ENCODE measurements around the gene BEND7.
"Not testable (repeated sequence)": the region's sequence is repeated elsewhere in the genome, so short reads cannot be mapped to it uniquely, and the experiment has no call there.

The BEND7 gene

DNA sequence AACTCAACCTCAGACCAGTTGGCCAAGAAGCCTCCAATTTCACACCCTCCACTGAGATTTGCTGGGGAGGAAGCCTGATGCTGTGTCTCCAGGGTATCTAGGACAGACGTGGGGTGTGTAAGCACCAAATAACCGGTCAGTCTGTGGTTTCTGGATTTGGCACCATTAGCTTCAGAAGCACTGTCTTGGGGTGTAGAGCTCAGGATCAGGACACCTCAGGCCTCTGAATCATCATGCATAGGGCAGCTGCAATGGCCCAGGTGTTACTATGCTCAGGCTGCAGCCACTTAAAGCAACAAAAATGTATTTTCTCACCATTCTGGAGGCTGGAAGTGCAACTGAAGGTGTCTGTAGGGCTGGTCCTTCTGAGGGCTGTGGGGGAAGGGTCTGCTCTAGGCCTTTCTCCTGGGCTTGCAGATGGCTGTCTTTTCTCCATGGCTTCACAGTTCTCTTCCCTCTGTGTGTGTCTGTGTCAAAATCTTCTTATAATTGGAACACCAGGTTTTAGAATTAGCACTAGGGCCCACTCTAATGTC lies 107.4 kb downstream of the BEND7 start:
- no peak for DNase-seq (ENCODE audit: low read depth)

DNA sequence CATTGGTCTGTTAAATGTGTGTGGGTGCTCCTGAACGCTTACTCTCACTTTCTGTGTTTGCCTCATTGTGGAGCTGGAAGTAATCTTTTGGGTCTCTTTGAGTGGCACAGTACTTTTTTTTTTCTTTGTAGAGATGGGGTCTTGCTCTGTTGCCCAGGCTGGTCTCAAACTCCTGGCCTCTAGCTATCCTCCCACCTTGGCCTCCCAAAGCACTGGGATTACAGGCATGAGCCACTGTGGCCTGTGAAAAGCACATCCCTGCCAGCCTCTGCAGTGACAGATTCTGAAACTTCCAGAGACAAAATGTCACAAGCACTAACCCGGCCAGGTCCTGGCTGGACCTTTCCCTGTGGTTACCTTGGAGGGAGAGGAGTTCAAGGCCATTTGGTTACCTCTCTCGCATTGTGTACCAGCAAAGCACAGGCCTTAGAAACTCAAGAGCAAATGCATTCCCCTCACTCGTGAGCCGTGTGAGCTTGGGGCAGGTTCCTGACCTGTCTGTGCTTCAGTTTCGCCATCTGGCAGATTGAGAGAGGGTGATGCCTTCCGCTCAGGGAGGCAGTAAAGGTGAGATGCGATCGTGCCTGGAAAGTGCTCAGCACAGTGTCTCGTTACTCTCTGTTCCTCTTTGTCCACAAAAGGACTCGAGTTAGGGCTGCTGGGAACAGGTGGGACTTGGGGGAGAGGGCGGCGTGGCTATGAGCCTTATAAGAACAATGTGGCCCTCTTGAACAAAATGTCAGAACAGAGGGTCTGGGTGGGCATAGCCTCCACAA lies 108.1 kb downstream of the BEND7 start:
- DNase-seq (ENCODE audit: low read depth), result no peak

DNA sequence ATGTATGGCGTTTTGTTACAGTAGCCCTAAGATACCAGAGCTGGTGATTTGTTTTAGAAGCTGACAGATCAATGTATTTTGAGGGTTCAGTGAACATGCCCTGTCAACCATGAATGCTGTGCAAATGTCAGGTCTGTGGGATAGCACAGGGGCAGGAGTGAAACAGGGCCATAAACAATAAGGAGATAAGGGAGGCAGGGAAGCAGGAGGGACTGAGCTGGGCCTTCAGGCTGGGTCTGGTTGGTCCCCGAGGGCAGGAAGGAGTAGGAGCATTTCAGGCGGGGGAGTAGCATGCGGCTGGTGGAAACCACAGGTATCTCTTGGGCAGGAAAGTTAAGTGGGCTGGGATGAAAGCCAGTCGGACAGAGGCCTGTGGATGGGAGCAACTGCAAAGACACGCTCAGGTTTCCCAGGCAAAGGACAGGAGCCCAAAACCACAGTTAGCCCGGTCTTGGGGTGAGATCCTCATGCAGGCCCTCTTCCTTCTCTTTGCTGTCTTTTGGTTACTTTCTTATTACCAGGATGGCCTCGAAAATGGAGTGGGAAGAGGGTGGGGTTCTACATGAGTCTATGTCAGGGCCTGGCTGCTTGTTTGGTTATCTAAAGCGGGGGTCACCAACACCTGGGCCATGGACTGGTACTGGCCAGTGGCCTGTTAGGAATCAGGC lies 111.2 kb downstream of the BEND7 start:
- peak; percentile 59 for DNase-seq (ENCODE audit: low read depth)

- DNase-seq (ENCODE audit: low read depth), result no peak
These were observed 112.1 kb downstream of the BEND7 start for GRCh38 chr10:13416760-13417159.

DNA sequence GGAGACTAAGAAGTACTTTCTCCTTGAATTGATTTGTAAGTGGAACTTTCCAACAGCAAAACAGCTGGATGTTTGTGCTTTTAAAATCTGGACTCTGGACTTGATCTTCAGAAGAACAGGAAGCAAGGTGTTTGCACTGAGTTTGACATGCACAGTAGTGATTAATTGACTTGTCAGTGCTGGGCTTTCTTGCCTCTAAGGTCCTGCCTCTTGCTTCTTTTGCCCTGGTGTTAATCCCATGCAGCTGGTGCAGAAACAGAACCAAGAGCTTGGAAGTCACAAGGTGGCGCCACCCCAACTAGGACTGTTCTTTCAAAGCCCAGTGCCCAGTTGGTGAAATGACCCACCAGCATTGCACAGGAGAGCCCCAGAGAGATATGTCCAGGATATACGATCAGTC lies 114.0 kb downstream of the BEND7 start:
- DNase-seq (ENCODE audit: low read depth), result peak; percentile 40

DNA sequence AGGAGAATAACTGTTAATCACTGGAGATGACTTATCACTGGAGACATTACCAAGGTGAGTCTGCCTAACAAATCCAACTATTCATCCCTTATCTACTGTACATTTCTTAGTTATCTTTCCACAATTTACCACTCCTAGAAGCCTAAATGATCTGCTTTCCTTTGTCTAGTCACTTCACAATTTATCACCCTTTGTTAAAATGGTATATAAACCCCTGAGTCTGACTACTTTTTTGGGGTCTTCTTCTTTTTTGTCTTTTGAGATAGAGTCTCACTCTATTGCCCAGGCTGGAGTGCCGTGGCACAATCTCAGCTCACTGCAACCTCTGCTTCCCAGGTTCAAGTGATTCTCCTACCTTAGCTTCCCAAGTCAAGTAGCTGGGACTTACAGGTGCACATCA lies 114.7 kb downstream of the BEND7 start:
- DNase-seq (ENCODE audit: low read depth), result no peak

DNA sequence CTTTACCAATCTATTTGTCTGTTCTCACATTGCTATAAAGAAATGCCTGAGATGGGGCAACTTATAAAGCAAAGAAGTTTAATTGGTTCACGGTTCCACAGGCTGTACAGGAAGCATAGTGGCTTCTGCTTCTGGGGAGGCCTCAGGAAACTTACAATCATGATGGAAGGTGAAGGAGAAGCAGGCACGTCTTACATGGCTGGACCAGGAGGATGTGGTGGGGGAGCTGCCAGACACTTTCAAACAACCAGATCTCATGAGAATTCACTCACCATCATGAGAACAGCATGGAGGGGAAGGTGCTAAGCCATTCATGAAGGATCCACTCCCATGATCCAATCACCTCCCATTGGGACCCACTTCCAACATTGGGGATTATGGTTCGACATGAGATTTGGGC lies 115.9 kb downstream of the BEND7 start:
- DNase-seq (ENCODE audit: low read depth), result no peak

DNA sequence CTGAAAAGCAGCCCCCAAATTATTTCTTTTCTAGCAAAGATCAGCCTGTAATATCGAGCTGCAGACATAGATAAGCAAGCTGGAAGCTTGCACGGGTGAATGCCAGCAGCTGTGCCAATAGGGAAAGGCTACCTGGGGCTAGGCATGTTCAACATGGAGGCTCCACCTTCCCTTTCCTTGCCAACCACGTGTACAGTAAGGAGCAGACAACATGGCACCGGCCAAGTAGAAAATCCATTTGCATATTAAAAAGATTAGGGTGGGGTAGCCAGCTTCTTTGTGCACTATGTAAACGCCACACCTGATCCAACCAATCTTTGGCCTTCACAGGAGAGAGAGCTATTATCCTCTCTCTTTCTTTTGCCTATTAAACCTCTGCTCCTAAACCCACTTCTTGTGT lies 124.0 kb downstream of the BEND7 start:
- DNase-seq (ENCODE audit: low read depth), result no peak

- peak; percentile 37 for DNase-seq (ENCODE audit: low read depth)
These were observed 124.5 kb downstream of the BEND7 start for GRCh38 chr10:13404305-13404759.

DNA sequence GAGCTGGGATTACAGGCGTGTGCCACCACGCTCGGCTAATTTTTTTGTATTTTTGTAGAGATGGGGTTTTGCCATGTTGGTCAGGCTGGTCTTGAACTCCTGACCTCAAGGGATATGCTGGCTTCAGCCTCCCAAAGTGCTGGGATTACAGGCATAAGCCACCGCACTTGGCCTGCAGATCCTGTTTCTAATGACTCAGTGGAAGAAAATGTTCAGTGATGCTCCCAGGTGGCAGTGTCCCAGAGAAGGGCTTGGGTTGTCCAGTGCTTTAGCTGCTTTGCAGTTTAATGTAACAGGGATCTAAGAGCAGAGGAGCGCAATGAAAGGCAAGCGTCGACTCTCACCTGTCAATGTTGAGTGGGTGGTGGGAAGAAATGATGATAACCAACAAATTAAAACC lies 125.4 kb downstream of the BEND7 start:
- DNase-seq (ENCODE audit: low read depth), result not testable (repeated sequence)

DNA sequence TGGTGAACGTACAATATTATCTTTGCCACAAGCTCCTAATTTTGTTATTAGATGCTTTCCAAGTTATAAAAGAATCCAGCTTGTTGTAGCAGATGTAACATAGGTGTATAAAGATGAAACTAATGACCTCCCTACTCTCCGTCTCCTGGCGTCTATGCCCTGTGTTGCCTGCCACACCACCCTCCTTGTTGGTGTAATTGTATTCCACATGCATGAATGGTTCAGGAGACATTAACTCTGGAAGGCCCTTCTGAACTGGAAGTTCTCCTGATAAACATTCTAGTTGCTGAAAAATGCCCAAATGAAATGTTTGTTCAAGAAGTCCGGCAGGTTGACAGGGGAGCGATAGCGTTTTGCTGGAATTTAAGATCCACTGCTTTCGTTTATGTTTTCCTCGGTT lies 126.8 kb downstream of the BEND7 start:
- no peak for DNase-seq (ENCODE audit: low read depth)

DNA sequence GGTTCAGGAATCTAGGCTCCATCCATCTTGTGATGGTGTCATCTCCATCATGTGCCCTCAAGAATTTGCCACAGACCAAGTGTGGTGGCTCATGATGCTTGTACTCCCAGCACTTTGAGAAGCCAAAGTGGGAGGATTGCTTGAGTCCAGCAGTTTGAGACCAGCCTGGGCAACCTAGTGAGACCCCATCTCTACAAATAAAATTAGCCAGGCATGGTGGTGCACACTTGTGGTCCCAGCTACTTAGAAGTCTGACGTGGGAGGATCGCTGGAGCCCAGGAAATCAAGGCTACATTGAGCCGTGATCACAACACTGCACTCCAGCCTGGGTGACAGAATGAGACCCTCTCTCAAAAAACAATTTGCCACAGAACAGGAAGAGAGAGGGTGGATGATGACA lies 127.7 kb downstream of the BEND7 start:
- DNase-seq (ENCODE audit: low read depth), result no peak

GRCh38 chr10:13400196-13400965 lies 128.4 kb downstream of the BEND7 start:
- DNase-seq (ENCODE audit: low read depth), result no peak

DNA sequence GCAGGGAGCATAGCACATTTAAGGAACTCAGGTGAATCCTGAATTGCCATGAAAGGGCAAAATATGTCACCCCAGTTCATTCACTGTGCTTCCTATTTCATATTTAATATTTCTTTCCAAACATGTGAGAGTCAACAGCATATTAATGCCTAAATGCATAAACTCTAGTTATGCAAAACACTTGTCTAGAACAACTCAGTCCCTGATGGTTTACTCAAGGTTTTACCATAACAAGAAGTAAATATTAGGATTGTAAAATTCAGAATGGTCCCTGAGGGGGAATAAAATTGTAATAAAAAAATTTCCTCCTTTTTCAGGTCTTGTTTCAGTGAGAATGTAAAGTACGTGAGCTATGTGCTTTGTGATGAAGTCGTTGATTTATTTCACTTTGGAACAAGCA lies 129.1 kb downstream of the BEND7 start:
- DNase-seq (ENCODE audit: low read depth), result no peak

GRCh38 chr10:13399236-13399635 lies 129.6 kb downstream of the BEND7 start:
- no peak for DNase-seq (ENCODE audit: low read depth)

DNA sequence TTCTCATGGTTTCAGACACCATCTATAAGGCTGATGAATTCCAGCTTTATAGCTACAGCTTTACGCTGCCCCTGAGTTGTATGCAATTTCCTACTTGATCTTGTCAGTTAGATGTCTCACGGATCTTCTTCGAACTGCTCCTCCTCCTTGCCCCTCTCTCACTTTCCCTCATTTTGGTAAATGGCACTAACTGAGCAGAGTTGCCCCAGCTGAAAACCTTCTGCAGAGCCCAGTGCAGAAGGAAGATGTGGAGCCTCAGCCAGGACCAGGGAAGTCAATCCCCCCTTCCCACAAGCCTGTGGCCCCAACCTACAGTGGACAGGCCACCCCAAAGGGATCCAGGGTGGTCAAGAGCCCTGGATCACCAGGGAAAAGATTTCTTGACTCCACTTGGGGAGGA lies 131.8 kb downstream of the BEND7 start:
- no peak for DNase-seq (ENCODE audit: low read depth)

- peak; percentile 51 for DNase-seq (ENCODE audit: low read depth)
These were observed 132.4 kb downstream of the BEND7 start for GRCh38 chr10:13396369-13396768.

GRCh38 chr10:13395540-13395939 lies 133.3 kb downstream of the BEND7 start:
- DNase-seq (ENCODE audit: low read depth), result no peak

GRCh38 chr10:13393640-13394039 lies 135.2 kb downstream of the BEND7 start:
- no peak for DNase-seq (ENCODE audit: low read depth)

DNA sequence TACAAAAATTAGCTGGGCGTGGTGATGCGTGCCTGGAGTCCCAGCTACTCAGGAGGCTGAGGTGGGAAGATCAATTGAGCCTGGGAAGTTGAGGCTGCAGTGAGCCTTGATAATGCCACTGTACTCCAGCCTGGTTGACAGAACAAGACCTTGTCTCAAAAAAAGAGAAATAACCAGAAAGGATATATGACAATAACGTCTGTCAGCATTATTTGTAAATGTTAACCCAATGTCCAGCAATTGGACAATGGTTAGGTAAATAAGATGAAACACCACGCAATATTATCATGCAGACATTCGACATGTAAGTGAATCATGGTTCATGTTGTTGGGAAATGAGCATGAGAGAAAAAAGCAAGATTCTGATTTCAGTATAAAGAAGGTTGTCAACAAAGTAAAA lies 136.1 kb downstream of the BEND7 start:
- DNase-seq (ENCODE audit: low read depth), result no peak
